HCT116 (cell line): ENCODE measurements around the gene PDE10A. TPM values are rescaled to one million over a fixed set of nuclear protein-coding genes. Genes with fewer than 3 reads are reported as not detected.

ENCODE experiments used
- ATAC-seq: fragments of 200-7000 bp; cut with Tn5 transposase; 2 replicates; pipeline ENCODE4 v1.9.1; 2020; ENCODE audit warnings: mild to moderate bottlenecking, moderate library complexity
- BruUV-seq: library from RNA; stranded (reverse); fragments of 400-500 nt; replicated peaks from 2 replicates; lab custom pipeline; 2021; lab: Mats Ljungman, UMichigan
- CTCF ChIA-PET: fragments of 300-600 bp; sonication (Branson Sonifier 250); formaldehyde crosslinking; loops from one replicate; lab custom pipeline; 2021; ENCODE audit warnings: antibody characterized with exemption; lab: Charles Lee
- POLR2A ChIA-PET: fragments of 300-600, 350-600 bp; sonication (Branson Sonifier 250); formaldehyde crosslinking; loops from one replicate; lab custom pipeline; 2021; ENCODE audit warnings: antibody characterized with exemption; lab: Charles Lee
- RAD21 ChIA-PET, 2 experiments: fragments of 300-600 bp; sonication (Branson Sonifier 250); formaldehyde crosslinking; loops; one replicate each; lab custom pipeline; 2023; ENCODE audit warnings: low total read pairs in 2 of 2; ENCODE audit not compliant: uncharacterized antibody in 2 of 2, unreplicated experiment in 2 of 2, low non-redundant PET in 1 of 2; lab: Charles Lee
- DNase-seq: peaks from one replicate; pipeline ENCODE4 v3.0.0-alpha.2; 2010; ENCODE audit warnings: low read depth, low spot score
- H2AFZ ChIP-seq: fragments of 200-600 bp; shearing (Covaris generic), sonication (generic); 2 replicates; pipeline ENCODE4 v1.6.1; 2017; ENCODE audit warnings: low read depth, mixed run types, mixed read lengths, antibody characterized with exemption, low read length; ENCODE audit not compliant: poor library complexity, severe bottlenecking
- H3K27ac ChIP-seq: 2 replicates; pipeline ENCODE4 v1.5.1; 2012; ENCODE audit warnings: low read depth, low read length
- H3K27me3 ChIP-seq: fragments of 200-600 bp; sonication (generic); 2 replicates; pipeline ENCODE4 v1.6.1; 2016; ENCODE audit warnings: mixed run types, low read length, mixed read lengths; ENCODE audit not compliant: insufficient read depth
- H3K36me3 ChIP-seq, 2 experiments: fragments of 200-500 bp in 1 of 2; fragments of 200-600 bp in 1 of 2; sonication (Bioruptor generic) in 1 of 2; sonication (generic) in 1 of 2; 2 replicates each; pipeline versions ENCODE4 v1.5.1 to v1.6.1; 2014 to 2016; ENCODE audit warnings: low read length in 2 of 2, inconsistent platforms in 1 of 2, mixed read lengths in 1 of 2, mixed run types in 1 of 2; ENCODE audit not compliant: insufficient read depth in 2 of 2, control insufficient read depth in 1 of 2
- H3K4me1 ChIP-seq, 2 experiments: fragments of 200-600 bp in 1 of 2; sonication (generic) in 1 of 2; 2 replicates each; pipeline versions ENCODE4 v1.5.1 to v1.6.1; 2012 to 2017; ENCODE audit warnings: low read length in 2 of 2, inconsistent platforms in 1 of 2, mild to moderate bottlenecking in 1 of 2, mixed read lengths in 1 of 2, mixed run types in 1 of 2, moderate library complexity in 1 of 2; ENCODE audit not compliant: insufficient read depth in 2 of 2, control insufficient read depth in 1 of 2
- H3K4me2 ChIP-seq: fragments of 200-600 bp; sonication (generic); 2 replicates; pipeline ENCODE4 v1.6.1; 2017; ENCODE audit warnings: mixed run types, low read length, mixed read lengths
- H3K4me3 ChIP-seq, 2 experiments: fragments of 200-600 bp in 1 of 2; sonication (generic) in 1 of 2; replicated peaks in 1 of 2; 2 replicates each; pipeline ENCODE4 v1.5.1; 2011 to 2016; ENCODE audit warnings: low read length in 2 of 2, control low read depth in 1 of 2, low read depth in 1 of 2, mild to moderate bottlenecking in 1 of 2, mixed read lengths in 1 of 2, mixed run types in 1 of 2
- H3K79me2 ChIP-seq: fragments of 200-600 bp; sonication (generic); 2 replicates; pipeline ENCODE4 v1.6.1; 2017; ENCODE audit warnings: mild to moderate bottlenecking, mixed run types, low read length, moderate library complexity, mixed read lengths; ENCODE audit not compliant: insufficient read depth
- H3K9ac ChIP-seq: fragments of 200-600 bp; sonication (generic); 2 replicates; pipeline ENCODE4 v1.6.1; 2016; ENCODE audit warnings: low read length, mixed read lengths
- H3K9me2 ChIP-seq: fragments of 200-600 bp; sonication (generic), shearing (Covaris generic); 2 replicates; pipeline ENCODE4 v1.6.1; 2017; ENCODE audit warnings: mixed run types, mild to moderate bottlenecking, moderate library complexity; ENCODE audit not compliant: insufficient read depth
- H3K9me3 ChIP-seq, 2 experiments: fragments of 200-500 bp in 1 of 2; fragments of 200-600 bp in 1 of 2; sonication (Bioruptor generic) in 1 of 2; sonication (generic) in 1 of 2; 2 replicates each; pipeline ENCODE4 v1.6.1; 2014 to 2017; ENCODE audit warnings: low read length in 2 of 2, mixed read lengths in 2 of 2, inconsistent platforms in 1 of 2, low read depth in 1 of 2, mild to moderate bottlenecking in 1 of 2, mixed run types in 1 of 2, moderate library complexity in 1 of 2; ENCODE audit not compliant: control insufficient read depth in 1 of 2, insufficient read depth in 1 of 2
- H4K20me1 ChIP-seq: fragments of 200-600 bp; sonication (generic), shearing (Covaris generic); 2 replicates; pipeline ENCODE4 v1.6.1; 2017; ENCODE audit warnings: mixed run types, mild to moderate bottlenecking, moderate library complexity; ENCODE audit not compliant: insufficient read depth
- ATF3 ChIP-seq: IDR thresholded peaks from 2 replicates; pipeline ENCODE4 v1.6.1; 2012
- CBX3 ChIP-seq: IDR thresholded peaks from 2 replicates; pipeline ENCODE4 v1.6.1; 2012; ENCODE audit warnings: low read depth
- CTCF ChIP-seq, 3 experiments: fragments of 200-600 bp in 1 of 3; sonication (generic) in 1 of 3; IDR thresholded peaks in 2 of 3; conservative IDR thresholded peaks in 1 of 3; 2 replicates each; pipeline ENCODE4 v1.5.1; 2012 to 2017; ENCODE audit warnings: low read depth in 2 of 3, low read length in 2 of 3, antibody characterized with exemption in 1 of 3, borderline replicate concordance in 1 of 3, control low read depth in 1 of 3, mild to moderate bottlenecking in 1 of 3, mixed read lengths in 1 of 3, mixed run types in 1 of 3, moderate library complexity in 1 of 3; ENCODE audit not compliant: insufficient read depth in 1 of 3
- EZH2phosphoT487 ChIP-seq: fragments of 200-600 bp; IDR thresholded peaks from 2 replicates; pipeline ENCODE4 v1.6.1; 2018; ENCODE audit warnings: antibody characterized with exemption, borderline replicate concordance
- FOSL1 ChIP-seq: IDR thresholded peaks from 2 replicates; pipeline ENCODE4 v1.6.1; 2012; ENCODE audit warnings: low read depth
- MAX ChIP-seq: IDR thresholded peaks from 2 replicates; pipeline ENCODE4 v1.6.1; 2012
- RAD21 ChIP-seq: IDR thresholded peaks from 2 replicates; pipeline ENCODE4 v1.6.1; 2012; ENCODE audit warnings: low read depth, mild to moderate bottlenecking
- SIN3A ChIP-seq: IDR thresholded peaks from 2 replicates; pipeline ENCODE4 v1.6.1; 2012; ENCODE audit warnings: low read depth
- TCF7L2 ChIP-seq: IDR thresholded peaks from 2 replicates; pipeline ENCODE4 v1.7.0; 2011; ENCODE audit warnings: borderline replicate concordance, inconsistent platforms; ENCODE audit not compliant: insufficient read depth, insufficient read length; ENCODE audit errors: extremely low read depth
- YY1 ChIP-seq: IDR thresholded peaks from 2 replicates; pipeline ENCODE4 v1.6.1; 2011; ENCODE audit warnings: low read length, low read depth, moderate library complexity, mild to moderate bottlenecking; ENCODE audit not compliant: insufficient replicate concordance; ENCODE audit errors: extremely low read depth
- ZFX ChIP-seq: fragments of 450-650 bp; IDR thresholded peaks from 2 replicates; pipeline ENCODE4 v1.6.1; 2017
- intact Hi-C: fragments of 100-400 bp; cut with micrococcal nuclease; formaldehyde crosslinking; loops from 2 replicates; pipeline ENCODE4 v1.10.0; 2022
- total RNA-seq: library from RNA; stranded (reverse); gene quantifications from one replicate; pipeline ENCODE4 v1.2.1, GENCODE V29; 2021; ENCODE audit not compliant: unreplicated experiment

Gene PDE10A
- total RNA-seq, 1 experiment from 2014 or later, result 0.37 TPM

- no TSS peak for BruUV-seq
- Histone ChIP-seq H4K20me1 (no peaks in the 10 kb centered on the region), H3K36me3 (no peaks in the 10 kb centered on the region), H2AFZ (no peak overlapping the region), H3K9me2 (no peaks in the 10 kb centered on the region), H3K79me2 (no peaks in the 10 kb centered on the region), H3K9ac (no peak overlapping the region), H3K9me3 (peaks cover 0 to 3% of the 10 kb centered on the region in 2 experiments; a peak in 1 of 4 replicates), H3K4me2 (no peak overlapping the region), H3K4me1 (no peaks in the 10 kb centered on the region), H3K4me3 (no peak overlapping the region), H3K27ac (no peak overlapping the region), H3K27me3 (no peaks in the 10 kb centered on the region)
- DNase-seq (no peak), ATAC-seq (no peak)
- ChIA-PET RAD21 (no interaction called here), CTCF (no interaction called here), POLR2A (no interaction called here)
- no peak for TF ChIP-seq FOSL1
- no peak for TF ChIP-seq YY1
- no peak for TF ChIP-seq SIN3A
- TF ChIP-seq ATF3, result no peak
- TF ChIP-seq TCF7L2, result no peak
- no peak for TF ChIP-seq CTCF (IDR thresholded peaks at IDR 0.05 in 2 of 3, conservative IDR thresholded peaks at IDR 0.05 in 1 of 3; ENCODE audit: borderline replicate concordance in 1 of 3, insufficient read depth in 1 of 3, low read depth in 2 of 3, low read length in 2 of 3)
- TF ChIP-seq EZH2phosphoT487, result no peak
- TF ChIP-seq MAX, result no peak
- no peak for TF ChIP-seq CBX3
- TF ChIP-seq ZFX, result no peak
- TF ChIP-seq RAD21, result no peak
- intact Hi-C loops, result no loop called here
Observed at GRCh38 chr6:165487347-165487746, 175.7 kb downstream of the PDE10A start.
